Measurements from ENCODE around the gene UNC79.
"Not testable (repeated sequence)": the region's sequence is repeated elsewhere in the genome, so short reads cannot be mapped to it uniquely, and the experiment has no call there.

UNC79 gene

DNA sequence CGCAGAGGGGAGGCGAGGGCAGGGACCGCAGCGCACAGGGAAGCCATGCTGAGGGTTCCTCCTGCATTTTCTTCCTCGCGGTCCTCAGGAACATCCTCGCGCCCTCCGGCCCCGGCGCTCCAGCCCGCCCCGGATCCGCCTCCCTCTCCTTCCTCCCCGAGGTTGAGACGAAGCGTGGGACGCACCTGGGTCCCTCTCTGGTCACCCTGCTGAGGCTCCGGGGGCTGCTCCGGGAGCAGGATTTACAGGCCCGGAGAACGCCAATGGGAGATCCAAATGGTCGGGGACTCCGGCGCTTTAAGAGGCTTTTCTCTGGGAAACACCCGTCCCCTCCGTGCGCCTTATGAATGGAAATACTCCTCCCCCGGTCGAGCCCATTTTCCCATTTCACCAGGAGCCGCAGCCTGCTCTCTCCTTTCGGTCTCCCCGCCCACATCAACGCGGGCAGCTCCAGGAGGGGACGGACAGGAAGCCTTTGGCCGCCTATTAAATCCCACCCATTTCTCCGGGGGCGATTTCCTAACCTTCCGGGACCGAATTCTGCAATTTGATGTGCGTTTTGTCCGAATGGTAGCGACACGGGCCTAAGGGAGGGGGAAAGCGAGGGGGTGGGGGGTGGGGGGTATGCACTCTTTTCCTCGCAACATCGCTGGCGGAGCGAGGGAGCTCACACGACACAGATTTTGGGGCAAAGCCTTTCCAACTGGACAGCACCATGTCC is at the start of gene UNC79:
Gene UNC79 (plus strand): TSS at position 625 of the 721 bp plus-strand sequence. CDS start 91 bp downstream, at position 716.
- no peak for DNase-seq (ENCODE audit: low read depth in 2 of 2)

DNA sequence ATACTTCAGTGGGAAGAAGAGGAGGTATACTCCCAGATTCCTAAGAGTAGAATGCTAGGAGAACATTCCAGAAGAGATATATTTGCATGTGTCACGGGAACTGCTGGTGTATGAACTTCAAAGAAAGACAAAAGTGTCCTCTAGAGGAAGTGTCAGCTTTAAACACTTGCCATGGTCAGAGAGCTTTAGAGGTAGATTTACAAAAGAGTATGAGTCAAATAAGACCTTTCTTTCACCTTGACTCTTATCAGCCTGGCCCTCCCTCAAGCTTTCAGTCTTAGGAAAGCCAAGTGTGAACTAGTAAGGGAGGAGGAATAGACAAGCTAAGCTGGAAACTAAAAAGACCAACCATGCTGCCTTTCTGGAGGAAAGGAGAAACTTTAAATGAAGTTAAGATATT is 49.1 kb upstream of the UNC79 start:
- DNase-seq (ENCODE audit: low read depth in 2 of 2): no peak

DNA sequence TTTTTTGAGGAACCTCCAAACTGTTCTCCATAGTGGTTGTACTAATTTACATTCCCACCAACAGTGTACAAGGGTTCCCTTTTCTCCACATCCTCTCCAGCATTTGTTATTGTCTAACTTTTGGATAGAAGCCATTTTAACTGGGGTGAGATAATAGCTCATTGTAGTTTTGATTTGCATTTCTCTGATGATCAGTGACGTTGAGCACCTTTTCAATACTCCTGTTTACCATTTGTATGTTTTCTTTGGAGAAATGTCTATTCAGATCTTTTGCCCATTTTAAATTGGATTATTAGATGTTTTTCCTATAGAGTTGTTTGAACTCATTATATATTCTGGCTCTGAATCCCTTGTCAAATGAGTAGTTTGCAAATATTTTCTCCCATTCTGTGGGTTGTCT is 46.5 kb upstream of the UNC79 start:
- not testable (repeated sequence) for DNase-seq (ENCODE audit: low read depth in 2 of 2)

DNA sequence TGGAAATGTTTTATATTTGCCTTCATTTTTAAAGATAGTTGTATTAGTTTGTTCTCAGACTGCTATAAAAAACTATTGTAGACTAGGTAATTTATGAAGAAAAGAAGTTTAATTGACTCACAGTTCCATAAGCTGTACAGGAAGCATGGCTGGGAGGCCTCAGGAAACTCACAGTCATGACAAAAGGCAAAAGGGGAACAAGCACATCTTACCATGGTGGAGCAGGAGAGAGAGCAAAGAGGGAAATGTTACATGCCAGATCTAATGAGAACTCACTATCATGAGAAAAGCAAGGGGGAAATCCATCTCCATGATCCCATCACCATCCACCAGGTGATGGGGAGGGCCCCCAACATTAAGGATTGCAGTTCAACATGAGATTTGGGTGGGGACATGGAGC is 35.5 kb upstream of the UNC79 start:
- DNase-seq (ENCODE audit: low read depth in 2 of 2): no peak

DNA sequence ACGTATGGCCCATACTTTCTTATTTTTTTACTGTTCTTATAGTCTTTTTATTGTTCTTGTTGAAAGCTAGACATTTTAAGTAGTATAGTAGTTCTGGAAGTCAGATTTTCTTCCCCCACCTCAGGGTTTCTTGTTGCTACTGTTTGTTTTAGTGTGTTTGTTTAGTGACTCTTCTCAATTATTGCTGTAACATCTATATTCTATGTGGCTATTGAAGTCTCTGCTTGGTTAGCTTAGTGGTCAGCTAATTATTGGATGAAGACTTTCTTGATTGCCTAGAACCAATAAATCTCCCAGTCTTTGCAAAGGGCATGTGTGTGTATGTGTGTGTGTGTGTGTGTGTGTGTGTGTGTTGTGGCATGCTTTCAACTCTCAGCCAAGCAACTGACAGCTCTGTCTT is 34.3 kb upstream of the UNC79 start:
- DNase-seq (ENCODE audit: low read depth in 2 of 2): no peak

DNA sequence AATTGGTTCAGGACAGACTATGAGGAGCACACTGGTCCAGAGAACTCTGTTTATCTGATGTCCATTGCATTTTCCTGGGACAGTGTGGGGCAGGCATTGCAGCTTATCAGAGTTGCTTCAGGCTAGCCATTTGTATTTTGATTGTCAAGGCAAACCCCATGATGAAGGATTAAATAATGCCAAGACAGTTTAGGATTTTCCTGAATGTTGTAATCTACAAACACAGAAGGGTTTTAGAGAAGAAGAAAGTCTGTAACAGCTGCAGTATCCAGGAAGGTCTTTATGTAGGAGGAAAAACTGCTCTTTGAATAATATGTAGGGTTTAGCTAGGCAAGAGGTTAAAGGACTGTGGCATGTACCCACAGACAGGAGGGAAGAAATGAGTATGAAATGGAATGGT is 32.2 kb upstream of the UNC79 start:
- no peak for DNase-seq (ENCODE audit: low read depth in 2 of 2)

DNA sequence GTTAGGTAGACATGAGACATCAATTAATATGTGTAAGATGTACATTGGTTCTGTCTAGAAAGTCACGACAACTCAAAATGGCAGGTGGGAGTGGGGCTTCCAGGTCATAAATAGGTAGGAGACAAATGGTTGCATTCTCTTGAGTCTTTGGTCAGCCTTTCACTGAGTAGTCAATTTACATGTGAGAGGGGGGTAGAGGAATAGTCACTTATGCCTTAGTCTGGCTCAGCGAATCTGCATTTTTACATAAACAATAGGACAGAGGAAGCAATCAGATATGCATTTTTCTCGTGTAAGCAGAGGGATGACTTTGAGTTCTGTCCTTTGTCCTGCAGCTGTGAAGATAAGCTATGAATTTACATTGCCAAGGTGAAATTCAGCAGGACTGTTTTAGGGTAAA is 27.8 kb upstream of the UNC79 start:
- DNase-seq (ENCODE audit: low read depth in 2 of 2): no peak

DNA sequence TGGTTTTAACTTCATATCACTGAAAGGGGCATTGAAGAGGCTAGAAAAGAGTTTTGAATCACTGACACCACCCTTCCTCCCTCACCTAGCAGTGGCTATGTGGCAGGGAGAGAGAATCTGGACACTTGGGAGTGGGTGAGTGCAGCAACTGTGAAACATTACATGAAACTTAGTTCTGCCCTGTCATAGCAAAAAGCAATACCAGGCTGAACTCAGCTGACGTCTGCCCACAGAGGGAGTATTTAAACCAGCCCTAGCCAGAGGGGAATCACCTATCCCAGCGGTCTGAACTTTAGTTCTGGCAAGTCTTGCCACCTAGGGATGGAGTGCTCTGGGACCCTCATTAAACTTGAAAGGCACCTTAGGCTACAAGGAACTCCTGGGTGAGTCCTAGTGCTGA is 20.7 kb upstream of the UNC79 start:
- no peak for DNase-seq (ENCODE audit: low read depth in 2 of 2)

DNA sequence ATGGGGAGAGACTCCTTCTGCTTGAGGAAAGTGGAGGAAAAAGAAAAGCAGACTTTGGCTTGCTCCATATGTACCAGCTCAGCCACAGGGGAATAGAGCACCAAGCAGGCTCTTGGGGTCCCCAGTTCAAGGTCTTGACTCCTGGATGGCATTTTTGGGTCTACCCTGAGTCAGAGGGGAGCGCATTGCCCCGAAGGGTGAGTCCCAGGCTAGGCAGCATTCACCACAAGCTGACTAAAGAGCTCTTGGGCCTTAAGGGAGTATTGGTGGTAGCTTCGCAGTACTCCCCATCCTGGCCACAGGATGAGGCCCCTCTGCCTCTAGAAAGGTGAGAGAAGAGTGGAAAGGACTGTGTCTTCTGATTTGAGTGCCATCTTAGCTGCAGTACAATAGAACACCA is 19.8 kb upstream of the UNC79 start:
- no peak for DNase-seq (ENCODE audit: low read depth in 2 of 2)

DNA sequence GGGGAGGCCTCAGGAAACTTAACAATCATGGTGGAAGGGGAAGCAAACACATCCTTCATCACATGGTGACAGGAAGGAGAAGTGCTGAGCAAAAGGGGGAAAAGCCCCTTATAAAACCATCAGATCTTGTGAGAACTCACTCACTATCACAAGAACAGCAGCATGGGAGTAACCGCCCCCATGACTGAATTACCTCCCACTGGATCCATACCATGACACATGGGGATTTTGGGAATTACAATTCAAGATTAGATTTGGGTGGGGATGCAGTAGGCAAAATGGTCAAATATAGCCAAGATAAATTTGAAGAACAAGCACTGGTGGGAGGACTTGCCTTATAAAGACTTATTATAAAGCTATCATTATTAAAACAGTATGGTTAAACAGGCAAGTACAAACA is 5.6 kb upstream of the UNC79 start:
- not testable (repeated sequence) for DNase-seq (ENCODE audit: low read depth in 2 of 2)

DNA sequence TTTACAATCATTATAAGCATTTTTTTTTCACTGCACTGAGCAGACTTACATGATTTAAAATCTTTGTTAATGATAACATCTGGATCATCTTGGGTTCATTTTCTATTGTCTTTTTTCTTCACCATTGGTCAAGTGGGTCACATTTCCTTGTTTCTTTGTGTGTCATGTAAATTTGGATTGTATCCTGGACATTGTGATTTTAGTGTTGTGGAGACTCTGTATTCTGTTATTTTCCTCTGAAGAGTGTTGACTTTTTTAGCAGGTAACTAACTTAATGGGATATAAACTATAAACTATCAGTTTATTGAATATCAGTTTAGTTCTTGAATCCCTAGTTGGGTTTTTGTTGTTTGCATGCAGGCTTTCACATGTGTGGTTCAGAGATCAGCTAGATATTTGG is 4.0 kb upstream of the UNC79 start:
- DNase-seq (ENCODE audit: low read depth in 2 of 2): no peak

DNA sequence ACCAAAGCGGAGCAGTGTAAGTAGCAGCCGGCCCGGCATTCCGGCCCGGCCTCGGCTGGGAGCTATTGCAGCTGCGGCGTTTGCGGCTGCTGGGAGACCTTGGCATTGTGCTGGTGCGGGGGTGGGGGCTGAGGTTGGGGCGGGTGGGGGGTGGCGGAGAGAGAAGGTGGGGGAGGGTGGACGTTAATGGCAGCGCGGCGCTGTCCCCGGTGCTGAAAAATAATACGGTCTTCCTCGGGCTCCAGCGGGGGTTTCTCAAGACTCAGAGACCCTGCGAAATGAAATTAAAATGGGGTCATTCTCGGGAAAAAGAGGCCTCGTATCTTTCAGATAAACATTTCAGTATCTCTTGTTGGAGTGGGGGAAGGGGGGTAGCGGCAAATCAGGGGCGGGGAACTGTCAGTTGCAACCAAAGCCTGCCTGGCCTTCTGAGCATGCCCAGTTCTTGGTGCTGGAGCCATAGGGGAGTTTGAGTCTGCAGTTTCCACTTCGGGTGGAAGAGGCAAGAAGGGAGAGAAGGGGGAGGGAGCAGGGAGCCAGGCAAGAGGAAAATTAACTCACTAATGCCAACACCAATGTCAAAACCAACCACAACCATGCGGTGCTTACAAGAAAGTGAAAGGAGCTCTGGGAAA is 414 bp downstream of the UNC79 start:
- DNase-seq (ENCODE audit: low read depth in 2 of 2): no peak

DNA sequence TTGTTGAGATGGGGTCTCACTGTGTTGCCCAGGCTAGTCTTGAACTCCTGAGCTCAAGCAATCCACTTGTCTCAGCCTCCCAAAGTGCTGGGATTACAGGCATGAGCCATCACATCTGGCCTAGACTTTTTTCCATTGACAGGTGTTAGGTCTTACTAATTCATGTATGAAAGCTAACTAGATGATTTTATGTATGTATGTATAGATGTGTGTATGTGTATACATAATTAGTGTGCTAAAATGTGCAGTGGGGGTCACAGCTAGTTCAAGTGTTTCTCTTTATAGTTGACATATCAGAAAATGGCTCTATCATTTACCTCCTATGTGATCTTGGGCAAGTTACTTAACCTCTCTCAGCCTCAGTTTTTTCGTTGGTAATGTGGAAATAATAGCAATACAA is 23.5 kb downstream of the UNC79 start:
- no peak for DNase-seq (ENCODE audit: low read depth in 2 of 2)

DNA sequence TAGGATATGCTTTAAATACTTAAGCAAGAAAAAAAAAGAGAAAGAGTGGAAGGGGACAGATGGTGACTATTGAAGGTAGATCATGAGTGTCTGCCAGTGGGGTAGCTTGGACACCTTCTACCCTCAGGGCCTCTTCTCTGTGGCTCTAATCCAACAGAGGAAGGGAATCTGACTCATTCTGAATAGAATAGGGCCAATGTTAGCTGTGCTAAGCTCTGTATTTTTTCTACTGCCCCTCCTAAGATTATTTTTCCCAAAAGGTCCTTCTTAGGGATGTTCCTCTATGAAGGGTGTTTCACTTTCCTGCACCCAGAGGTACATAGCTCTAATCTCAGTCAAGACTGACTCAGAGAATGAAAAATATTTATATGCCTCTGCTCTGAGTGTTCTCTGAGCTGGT is 25.6 kb downstream of the UNC79 start:
- no peak for DNase-seq (ENCODE audit: low read depth in 2 of 2)

DNA sequence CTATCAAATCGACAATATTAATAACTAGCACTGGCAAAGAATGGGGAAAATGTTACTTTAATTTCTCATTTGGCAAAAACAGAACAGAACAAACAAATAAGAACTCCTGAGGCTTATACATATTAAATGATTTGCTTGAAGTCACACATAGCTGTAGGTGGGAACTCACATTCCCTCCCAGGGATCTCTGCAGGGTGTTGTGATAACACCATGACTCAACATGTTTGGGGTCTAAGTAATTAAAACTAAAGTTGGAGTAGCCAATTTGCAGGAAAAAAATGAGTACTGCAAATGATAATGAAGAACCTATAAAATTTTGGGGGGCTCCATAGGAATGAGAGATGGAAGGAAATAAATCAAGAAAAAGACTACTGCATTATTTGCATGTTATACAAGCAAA is 27.5 kb downstream of the UNC79 start:
- DNase-seq (ENCODE audit: low read depth in 2 of 2): no peak

DNA sequence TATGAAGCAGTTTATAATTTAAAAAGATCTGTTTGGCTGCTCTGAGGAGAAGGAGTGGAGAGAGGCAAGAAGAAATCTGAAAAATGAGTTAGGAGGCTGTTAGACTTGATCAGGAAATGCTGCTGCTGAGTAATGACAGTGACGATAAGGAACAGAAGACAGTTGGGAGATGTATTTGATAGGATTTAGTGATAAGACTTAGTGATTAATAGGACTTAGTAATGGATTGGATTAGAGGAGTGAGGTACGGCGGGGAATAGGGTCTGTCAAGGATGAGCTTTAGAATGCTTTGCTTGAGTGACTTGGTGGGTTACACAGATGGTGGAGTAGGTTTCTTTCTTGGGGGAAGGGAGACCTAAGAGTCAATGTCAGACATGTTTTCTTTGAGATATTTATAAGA is 31.7 kb downstream of the UNC79 start:
- DNase-seq (ENCODE audit: low read depth in 2 of 2): no peak

DNA sequence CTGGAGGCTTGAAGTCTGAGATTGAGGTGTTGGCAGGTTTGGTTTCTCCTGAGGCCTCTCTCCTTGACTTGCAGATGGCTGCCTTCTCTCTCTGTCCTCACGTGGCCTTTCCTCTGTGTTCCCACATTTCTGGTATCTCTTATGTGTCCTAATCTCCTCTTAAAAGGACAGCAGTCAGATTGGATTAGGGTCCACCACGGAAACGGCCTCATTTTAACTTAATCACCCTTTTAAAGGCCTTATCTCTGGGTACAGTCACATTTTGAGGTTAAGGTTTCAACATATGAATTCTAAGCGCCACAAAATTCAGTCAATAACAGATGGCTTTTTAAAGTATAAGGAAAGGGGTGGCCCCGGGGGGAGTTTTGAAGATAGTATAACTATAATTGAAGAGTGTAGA is 33.5 kb downstream of the UNC79 start:
- DNase-seq (ENCODE audit: low read depth in 2 of 2): no peak

DNA sequence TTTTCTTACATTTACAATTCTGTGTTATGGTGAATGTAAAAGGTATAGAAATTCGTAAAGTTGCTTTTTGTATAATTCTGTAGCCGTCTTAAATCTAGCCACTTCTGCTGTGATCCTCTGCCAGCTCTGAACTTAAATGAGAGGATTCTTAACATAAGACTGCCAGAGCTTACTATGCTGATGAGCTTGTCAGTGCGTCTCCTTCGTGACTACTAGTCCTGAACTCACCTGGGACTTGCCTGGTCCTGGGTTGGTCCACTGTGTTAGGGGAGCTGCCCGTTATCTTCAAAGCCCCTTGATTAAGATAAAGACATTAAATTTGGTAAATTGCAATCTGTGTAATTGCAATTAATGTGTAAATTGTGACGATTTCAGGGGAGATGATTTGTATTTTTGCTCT is 44.7 kb downstream of the UNC79 start:
- no peak for DNase-seq (ENCODE audit: low read depth in 2 of 2)

DNA sequence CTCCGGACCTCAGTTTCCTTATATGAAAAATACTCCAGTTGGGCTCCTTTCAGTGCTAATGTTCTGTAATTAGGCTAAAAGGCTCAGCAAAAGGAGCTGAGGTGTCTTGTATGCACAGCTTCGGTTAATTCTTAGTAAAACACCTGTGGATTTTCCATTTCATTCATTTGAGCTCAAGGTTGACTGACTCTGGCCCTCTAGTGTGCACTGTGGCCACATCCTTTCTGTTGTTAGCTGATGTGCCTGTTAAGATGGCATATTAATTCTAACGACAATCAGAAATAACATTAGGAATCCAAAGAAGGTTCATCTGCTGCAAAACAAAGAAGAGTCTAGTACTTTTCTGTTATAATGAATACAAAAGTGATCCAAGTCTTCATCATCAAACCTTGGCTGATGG is 45.6 kb downstream of the UNC79 start:
- no peak for DNase-seq (ENCODE audit: low read depth in 2 of 2)

DNA sequence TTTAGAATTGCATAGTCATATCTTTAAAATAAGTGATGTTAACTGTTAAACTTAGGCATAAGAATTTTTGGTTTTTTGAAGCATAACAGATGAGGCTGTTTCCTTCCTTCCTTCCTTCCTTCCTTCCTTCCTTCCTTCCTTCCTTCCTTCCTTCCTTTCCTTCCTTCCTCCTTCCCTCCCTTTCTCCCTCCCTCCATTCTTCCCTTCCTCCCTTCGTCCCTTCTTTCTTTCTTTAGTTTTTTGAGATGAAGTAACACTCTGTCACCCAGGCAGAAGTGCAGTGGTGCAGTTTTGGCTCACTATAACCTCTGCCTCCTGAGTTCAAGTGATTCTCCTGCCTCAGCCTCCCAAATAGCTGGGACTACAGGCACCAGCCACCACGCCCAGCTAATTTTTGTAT is 48.3 kb downstream of the UNC79 start:
- not testable (repeated sequence) for DNase-seq (ENCODE audit: low read depth in 2 of 2)

DNA sequence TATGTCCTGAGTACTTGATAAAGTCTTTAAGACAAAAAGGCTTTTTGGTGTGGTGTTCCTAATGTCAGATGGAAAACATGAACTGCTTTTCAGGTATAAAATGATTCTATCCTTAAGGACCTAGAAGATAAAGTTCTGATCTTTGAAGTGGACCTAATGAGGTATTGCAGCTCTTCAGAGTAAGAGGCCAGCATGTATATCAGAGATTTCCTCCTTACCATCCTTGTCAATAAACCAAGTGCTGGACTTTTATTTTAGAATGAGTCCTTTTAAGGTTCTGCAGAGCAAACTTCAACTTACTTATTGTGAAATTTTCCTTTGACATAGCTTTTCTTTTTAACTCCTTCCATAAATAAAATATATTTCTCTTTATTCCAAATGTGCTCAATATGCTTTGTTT is 50.1 kb downstream of the UNC79 start:
- DNase-seq (ENCODE audit: low read depth in 2 of 2): no peak

DNA sequence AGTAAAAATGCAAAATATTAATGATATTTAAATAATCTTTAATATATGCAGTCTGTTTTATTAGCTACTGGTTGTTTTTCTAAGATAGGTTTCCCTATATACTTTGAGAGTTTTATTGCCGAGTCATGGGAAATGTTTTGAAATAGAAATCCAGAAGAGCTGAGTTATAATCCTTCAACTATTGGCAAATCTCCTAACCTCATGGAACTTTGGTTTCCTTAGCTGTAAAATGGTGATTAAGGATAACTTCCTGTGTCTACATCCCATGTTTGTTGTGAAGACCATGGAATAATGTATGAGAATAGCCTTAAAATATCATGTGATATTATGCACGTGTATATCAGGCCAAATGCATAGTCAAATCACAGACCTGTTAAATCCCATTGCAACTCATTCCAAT is 51.0 kb downstream of the UNC79 start:
- no peak for DNase-seq (ENCODE audit: low read depth in 2 of 2)

DNA sequence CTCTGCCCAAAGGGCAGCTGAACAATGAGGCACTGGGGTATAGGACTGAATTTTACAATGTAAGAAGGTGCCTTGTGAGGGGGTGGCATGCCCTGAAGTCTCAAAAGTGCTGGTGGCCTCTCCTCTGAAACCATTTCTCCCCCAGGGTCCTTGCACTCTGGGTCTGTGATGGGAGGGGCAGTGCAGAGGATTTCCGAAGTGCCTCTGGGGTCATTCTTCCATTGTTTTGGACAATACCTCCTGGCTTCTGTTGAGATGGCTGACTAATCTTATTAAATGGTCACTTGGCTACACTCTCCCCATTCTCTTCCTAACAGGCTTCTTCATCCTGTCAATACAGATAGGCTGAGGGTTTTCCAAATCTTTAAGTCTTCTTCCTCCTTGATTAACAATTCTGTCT is 59.3 kb downstream of the UNC79 start:
- DNase-seq (ENCODE audit: low read depth in 2 of 2): no peak

DNA sequence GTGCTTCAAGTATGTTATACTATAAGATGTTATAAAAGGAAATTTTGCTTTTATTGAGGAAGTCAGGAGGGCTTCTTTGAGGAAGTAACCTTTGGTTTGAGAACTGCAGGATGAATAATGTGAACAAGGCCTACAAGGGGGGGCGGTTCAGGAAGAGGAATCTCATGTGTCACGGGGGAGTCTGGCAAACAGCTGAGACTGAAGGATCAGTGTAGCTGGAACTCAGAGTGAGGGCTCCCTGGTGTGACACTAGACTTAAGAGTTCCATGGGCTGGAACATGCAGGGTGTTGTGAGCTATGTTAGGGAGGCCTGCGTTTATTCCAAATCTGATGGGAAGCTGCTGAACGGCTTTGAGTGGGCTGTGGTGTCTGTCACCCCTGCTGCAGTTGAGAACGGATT is 62.3 kb downstream of the UNC79 start:
- DNase-seq (ENCODE audit: low read depth in 2 of 2): no peak

Measured in stimulated activated CD8-positive, alpha-beta memory T cell treated with anti-CD3 and anti-CD28 coated beads, Interleukin-7, amount 100 ng/mL, for 1 hour (primary cell).